ENCODE measurements around the gene MAGEA2.
"Not testable (repeated sequence)": the region's sequence is repeated elsewhere in the genome, so short reads cannot be mapped to it uniquely, and the experiment has no call there.

MAGEA2 gene

GRCh38 chrX:152733261-152733975 is 20.2 kb downstream of the MAGEA2 start, which contains the start of the genes CSAG1 and MAGEA12:
Gene CSAG1 (minus strand): TSS chrX:152733721. CDS start chrX:152732460, 1,261 bp downstream.
Gene MAGEA12 (plus strand): TSS chrX:152733757. CDS start chrX:152736162, 2,405 bp downstream.
- H3K9me3 Mint-ChIP-seq: no peaks in the 10 kb centered on the region
- no peak within 1 kb of the TSS for H3K4me3 Mint-ChIP-seq
- no peak within 1 kb of the TSS for H3K27ac Mint-ChIP-seq
- ATAC-seq: no peak
- H3K4me1 Mint-ChIP-seq: no peaks in the 10 kb centered on the region
- no peaks in the 10 kb centered on the region for H3K27me3 Mint-ChIP-seq
- no peaks in the 10 kb centered on the region for H3K36me3 Mint-ChIP-seq

- Mint-ChIP-seq H3K36me3 (no peaks in the 10 kb centered on the region), H3K4me3 (no peak overlapping the region), H3K27ac (no peak overlapping the region), H3K27me3 (no peaks in the 10 kb centered on the region), H3K9me3 (no peaks in the 10 kb centered on the region), H3K4me1 (no peaks in the 10 kb centered on the region)
- no peak for ATAC-seq
These were observed 28.2 kb downstream of the MAGEA2 start for GRCh38 chrX:152725409-152725808.

GRCh38 chrX:152713815-152714787 is 39.5 kb downstream of the MAGEA2 start, which contains the start of gene MAGEA2B:
Gene MAGEA2B (plus strand): TSS chrX:152714628. CDS start chrX:152717107, 2,479 bp downstream.
- H3K36me3 Mint-ChIP-seq, H3K4me3 Mint-ChIP-seq, ATAC-seq: not testable (repeated sequence)

GRCh38 chrX:152713195-152713594 is 40.4 kb downstream of the MAGEA2 start:
- not testable (repeated sequence) for H3K27ac Mint-ChIP-seq

More at GRCh38 chrX:152713815-152714787, 39.5 kb downstream of the MAGEA2 start, which contains the start of gene MAGEA2B:
- H3K9me3 Mint-ChIP-seq, H3K4me1 Mint-ChIP-seq, H3K27me3 Mint-ChIP-seq, H3K27ac Mint-ChIP-seq: not testable (repeated sequence)

GRCh38 chrX:152709173-152709572 is 44.5 kb downstream of the MAGEA2 start, which contains the start of gene CSAG2:
Gene CSAG2 (minus strand): TSS chrX:152709273. CDS start chrX:152709112, 161 bp downstream.
- not testable (repeated sequence) for H3K9me3 Mint-ChIP-seq, H3K4me3 Mint-ChIP-seq, H3K27ac Mint-ChIP-seq, ATAC-seq, H3K36me3 Mint-ChIP-seq, H3K4me1 Mint-ChIP-seq, H3K27me3 Mint-ChIP-seq

More at GRCh38 chrX:152713195-152713594, 40.4 kb downstream of the MAGEA2 start:
- not testable (repeated sequence) for H3K4me1 Mint-ChIP-seq, H3K4me3 Mint-ChIP-seq, H3K9me3 Mint-ChIP-seq, H3K36me3 Mint-ChIP-seq, H3K27me3 Mint-ChIP-seq, ATAC-seq

GRCh38 chrX:152706500-152706899 is 47.1 kb downstream of the MAGEA2 start:
- H3K9me3 Mint-ChIP-seq, ATAC-seq, H3K4me1 Mint-ChIP-seq, H3K27ac Mint-ChIP-seq, H3K27me3 Mint-ChIP-seq, H3K36me3 Mint-ChIP-seq, H3K4me3 Mint-ChIP-seq: not testable (repeated sequence)

GRCh38 chrX:152700390-152700789 is 53.3 kb downstream of the MAGEA2 start:
- ATAC-seq, H3K27me3 Mint-ChIP-seq, H3K4me1 Mint-ChIP-seq, H3K36me3 Mint-ChIP-seq, H3K27ac Mint-ChIP-seq, H3K4me3 Mint-ChIP-seq, H3K9me3 Mint-ChIP-seq: not testable (repeated sequence)
